Panc1 (cell line): ENCODE measurements around the gene HLA-A. TPM values are rescaled to one million over a fixed set of nuclear protein-coding genes. Genes with fewer than 3 reads are reported as not detected.

Source experiments
- ATAC-seq: fragments of 200-7000 bp; cut with Tn5 transposase; 2 replicates; pipeline ENCODE4 v1.9.1; 2020; ENCODE audit warnings: mild to moderate bottlenecking, moderate library complexity
- BruUV-seq: library from RNA; stranded (reverse); fragments of 400-500 nt; replicated peaks from 2 replicates; lab custom pipeline; 2021; lab: Mats Ljungman, UMichigan
- CTCF ChIA-PET: fragments of 300-600 bp; sonication (Branson Sonifier 250); formaldehyde crosslinking; loops from one replicate; lab custom pipeline; 2022; ENCODE audit warnings: antibody characterized with exemption; lab: Charles Lee
- POLR2A ChIA-PET: fragments of 300-600 bp; sonication (Branson Sonifier 250); formaldehyde crosslinking; loops from one replicate; lab custom pipeline; 2022; ENCODE audit warnings: antibody characterized with exemption; lab: Charles Lee
- DNase-seq: peaks from one replicate; pipeline ENCODE4 v3.0.0-alpha.2; 2010; ENCODE audit warnings: low read depth, low spot score
- H3K27ac ChIP-seq: 2 replicates; pipeline ENCODE4 v1.5.1; 2011; ENCODE audit warnings: mild to moderate bottlenecking, low read length, inconsistent platforms
- H3K27me3 ChIP-seq: fragments of 200-500 bp; sonication (Bioruptor generic); 2 replicates; pipeline ENCODE4 v1.6.0; 2014; ENCODE audit warnings: low read length, inconsistent platforms; ENCODE audit not compliant: control insufficient read depth, insufficient read depth
- H3K36me3 ChIP-seq: fragments of 200-500 bp; sonication (Bioruptor generic); 2 replicates; pipeline ENCODE4 v1.5.1; 2014; ENCODE audit warnings: inconsistent platforms, mild to moderate bottlenecking, low read length, moderate library complexity; ENCODE audit not compliant: control insufficient read depth, insufficient read depth
- H3K4me1 ChIP-seq: 2 replicates; pipeline ENCODE4 v1.5.1; 2011; ENCODE audit warnings: inconsistent platforms, mild to moderate bottlenecking, low read length, moderate library complexity; ENCODE audit not compliant: control insufficient read depth, insufficient read depth
- H3K4me3 ChIP-seq, 2 experiments: 2 replicates each; pipeline ENCODE4 v1.5.1; 2011 to 2012; ENCODE audit warnings: low read depth in 2 of 2, low read length in 2 of 2, mild to moderate bottlenecking in 2 of 2, inconsistent platforms in 1 of 2, moderate library complexity in 1 of 2
- H3K9me3 ChIP-seq: fragments of 200-500 bp; sonication (Bioruptor generic); 2 replicates; pipeline ENCODE4 v1.5.1; 2014; ENCODE audit warnings: low read depth, mild to moderate bottlenecking, inconsistent platforms, low read length, moderate library complexity; ENCODE audit not compliant: control insufficient read depth, insufficient read depth
- CTCF ChIP-seq: fragments of 450-650 bp; IDR thresholded peaks from 2 replicates; pipeline ENCODE4 v1.5.1; 2017; ENCODE audit warnings: mild to moderate bottlenecking
- POLR2AphosphoS5 ChIP-seq: IDR thresholded peaks from 2 replicates; pipeline ENCODE4 v1.6.1; 2012; ENCODE audit warnings: mild to moderate bottlenecking, low read depth, low read length, moderate library complexity
- REST ChIP-seq, 2 experiments: IDR thresholded peaks; 2 replicates each; pipeline ENCODE4 v1.6.1; 2011 to 2012; ENCODE audit warnings: low read depth in 2 of 2, control low read depth in 1 of 2, low read length in 1 of 2, mild to moderate bottlenecking in 1 of 2, moderate library complexity in 1 of 2; ENCODE audit not compliant: insufficient read depth in 1 of 2
- SIN3A ChIP-seq: IDR thresholded peaks from 2 replicates; pipeline ENCODE4 v1.6.1; 2012; ENCODE audit warnings: low read depth, mild to moderate bottlenecking, low read length, moderate library complexity, borderline replicate concordance; ENCODE audit not compliant: insufficient read depth
- TCF7L2 ChIP-seq: IDR thresholded peaks from 2 replicates; pipeline ENCODE4 v1.6.1; 2011; ENCODE audit warnings: mild to moderate bottlenecking, low read depth, low read length, inconsistent platforms
- in situ Hi-C: cut with HindIII; loops from 2 replicates; pipeline ENCODE4 v1.10.0; 2016; ENCODE audit warnings: low sequenced_read_pairs, low pct_unique_long_range_greater_than_20kb
- intact Hi-C: fragments of 100-400 bp; cut with micrococcal nuclease; formaldehyde crosslinking; loops from one replicate; pipeline ENCODE4 v1.10.0; 2022; ENCODE audit not compliant: unreplicated experiment
- total RNA-seq: library from RNA; stranded (reverse); gene quantifications from one replicate; pipeline ENCODE4 v1.2.1, GENCODE V29; 2021; ENCODE audit not compliant: unreplicated experiment

Gene HLA-A
- total RNA-seq, 1 experiment from 2014 or later = 397 TPM

- ATAC-seq = peak; percentile 47
- TF ChIP-seq TCF7L2 = no peak
- TF ChIP-seq SIN3A = no peak
- TF ChIP-seq REST (IDR thresholded peaks at IDR 0.05; ENCODE audit: insufficient read depth in 1 of 2, low read depth in 2 of 2, low read length in 1 of 2) = no peak
- no peak for TF ChIP-seq POLR2AphosphoS5
- TF ChIP-seq CTCF = no peak
- no peaks in the 10 kb centered on the region for H3K9me3 ChIP-seq
- CTCF ChIA-PET = interaction anchor here (0.7 kb wide), 1 partner anchor 309 kb away, joined by 6 read pairs; no protein-coding TSS in a partner anchor
- POLR2A ChIA-PET = no interaction called here
- BruUV-seq = no TSS peak
- H3K27ac ChIP-seq = peak overlapping the region; percentile 87
- intact Hi-C loops (no loop called here), in situ Hi-C loops (no loop called here)
- no peak for DNase-seq
- peaks cover 15% of the 10 kb centered on the region for H3K4me1 ChIP-seq
- peak overlapping the region; percentile 51 to 69 for H3K4me3 ChIP-seq
- no peaks in the 10 kb centered on the region for H3K27me3 ChIP-seq
- H3K36me3 ChIP-seq = no peaks in the 10 kb centered on the region
Measured at GRCh38 chr6:29925727-29926412, 16.5 kb upstream of the HLA-A start.

GRCh38 chr6:29926413-29927274 is 15.7 kb upstream of the HLA-A start:
- intact Hi-C loops (no loop called here), in situ Hi-C loops (no loop called here)
- ChIA-PET POLR2A (no interaction called here), CTCF (no interaction called here)
- no peaks in the 10 kb centered on the region for H3K27me3 ChIP-seq
- H3K4me1 ChIP-seq = peaks cover 15% of the 10 kb centered on the region
- ATAC-seq = peak; percentile 85
- DNase-seq = no peak
- no peaks in the 10 kb centered on the region for H3K9me3 ChIP-seq
- no TSS peak for BruUV-seq
- H3K36me3 ChIP-seq = no peaks in the 10 kb centered on the region
- peak overlapping the region; percentile 51 to 69 for H3K4me3 ChIP-seq
- TF ChIP-seq POLR2AphosphoS5 (no peak; the same call in 1 of the 2 replicates), SIN3A (peak; percentile 52; the same call in 1 of the 2 replicates)
- peak overlapping the region; percentile 87 for H3K27ac ChIP-seq
